ENCODE measurements around the gene MAPK9. TPM values are rescaled to one million over a fixed set of nuclear protein-coding genes. Genes with fewer than 3 reads are reported as not detected.

MAPK9 gene
- total RNA-seq, 1 experiment from 2014 or later: 38.6 TPM

- H3K9me3 ChIP-seq (ENCODE audit: control insufficient read depth, low read depth, low read length): no peaks in the 10 kb centered on the region
- no CpG with 5 or more reads among the region's 11 CpGs for WGBS (ENCODE audit: extremely low coverage, insufficient read length, low lambda C conversion rate)
Observed at GRCh38 chr5:180233729-180234128, 58.2 kb downstream of the MAPK9 start.

More at GRCh38 chr5:180233729-180234128, 58.2 kb downstream of the MAPK9 start:
- no peak overlapping the region for H2BK5ac ChIP-seq (ENCODE audit: insufficient read length, low read length)
- no peaks in the 10 kb centered on the region for H3K9me3 Mint-ChIP-seq
- H2AFZ ChIP-seq (ENCODE audit: low read length): no peak overlapping the region
- no peaks in the 10 kb centered on the region for H3K4me1 ChIP-seq (ENCODE audit: insufficient read depth, low read length)
- no peak overlapping the region for H2BK120ac ChIP-seq (ENCODE audit: low read depth, low read length, poor library complexity, severe bottlenecking)
- H3K14ac ChIP-seq (ENCODE audit: insufficient read depth, low read length): no peak overlapping the region
- H4K5ac ChIP-seq (ENCODE audit: insufficient read length, low read depth, low read length): no peak overlapping the region
- H3T11ph ChIP-seq (ENCODE audit: low read length): no peak overlapping the region
- H3K27me3 Mint-ChIP-seq (ENCODE audit: low read depth): no peaks in the 10 kb centered on the region
- no peak for DNase-seq
- H4K8ac ChIP-seq (replicated peaks; ENCODE audit: insufficient read length, low read depth, low read length): no peak overlapping the region
- H3K79me1 ChIP-seq (ENCODE audit: insufficient read depth, low read depth, low read length, poor library complexity, severe bottlenecking): no peaks in the 10 kb centered on the region
- H4K20me1 ChIP-seq (ENCODE audit: control insufficient read depth, insufficient read depth, insufficient read length): no peaks in the 10 kb centered on the region
- H2BK12ac ChIP-seq (ENCODE audit: insufficient read length, low read depth, low read length): no peak overlapping the region
- H3K27ac Mint-ChIP-seq: no peak overlapping the region; a peak in 1 of 7 replicates
- no peak overlapping the region for H3K23ac ChIP-seq (ENCODE audit: insufficient read length, low read depth, low read length)
- no peak overlapping the region for H3K9ac ChIP-seq (ENCODE audit: extremely low read depth, insufficient read length, low read length)
- H3K4ac ChIP-seq (ENCODE audit: low read depth, low read length): no peak overlapping the region
- no peak overlapping the region for H3K18ac ChIP-seq (ENCODE audit: insufficient read length, low read depth, low read length)
- H4K91ac ChIP-seq (ENCODE audit: insufficient read length, low read depth, low read length): no peak overlapping the region
- no peak overlapping the region for H2BK15ac ChIP-seq (ENCODE audit: low read depth, low read length)
- H3K23me2 ChIP-seq (ENCODE audit: insufficient read length, low read depth, low read length, poor library complexity, severe bottlenecking): no peaks in the 10 kb centered on the region
- 0 out of 2 replicates have a peak, but pooled peaks cover 2% of the 10 kb centered on the region for H3K79me2 ChIP-seq (ENCODE audit: insufficient read depth, low read length)
- no peaks in the 10 kb centered on the region for H3K27me3 ChIP-seq (ENCODE audit: insufficient read depth, low read length)
- H3K56ac ChIP-seq (ENCODE audit: insufficient read length, low read depth, low read length): no peak overlapping the region
- H2AK5ac ChIP-seq (ENCODE audit: insufficient read length, low read length): no peak overlapping the region
- peaks cover 9 to 10% of the 10 kb centered on the region in 2 experiments for H3K4me1 Mint-ChIP-seq
- H3K4me3 Mint-ChIP-seq: no peak overlapping the region
- H3K4me2 ChIP-seq (ENCODE audit: insufficient read depth, insufficient read length, low read length): no peak overlapping the region
- no peak overlapping the region for H3K27ac ChIP-seq (ENCODE audit: insufficient read length, low read depth, low read length)
- H3K36me3 Mint-ChIP-seq (ENCODE audit: insufficient read depth in 1 of 3, low read depth in 3 of 3): peaks cover 12 to 57% (median 41%) of the 10 kb centered on the region in 3 experiments; a peak in 6 of 7 replicates
- H2BK20ac ChIP-seq (ENCODE audit: low read depth, low read length, poor library complexity, severe bottlenecking): no peak overlapping the region
- no peak for TF ChIP-seq CTCF (conservative IDR thresholded peaks at IDR 0.05)

Measured in H9 (cell line).